NT2/D1 (cell line): ENCODE results near the gene PTPRG.

Source experiments
- DNase-seq: peaks from one replicate; pipeline ENCODE4 v3.0.0-alpha.2; 2011; ENCODE audit warnings: low read depth, low spot score
- H3K27me3 ChIP-seq: 2 replicates; pipeline ENCODE4 v1.6.0; 2011; ENCODE audit warnings: mild to moderate bottlenecking; ENCODE audit not compliant: insufficient read length, insufficient read depth
- H3K36me3 ChIP-seq: 2 replicates; pipeline ENCODE4 v1.6.1; 2011; ENCODE audit warnings: mild to moderate bottlenecking, low read length, mixed read lengths; ENCODE audit not compliant: insufficient read depth, insufficient read length
- H3K4me1 ChIP-seq: 2 replicates; pipeline ENCODE4 v1.5.1; 2011; ENCODE audit not compliant: insufficient read depth, insufficient read length
- H3K4me3 ChIP-seq: 2 replicates; pipeline ENCODE4 v1.5.1; 2011; ENCODE audit warnings: low read depth; ENCODE audit not compliant: insufficient read length
- H3K9ac ChIP-seq: 2 replicates; pipeline ENCODE4 v1.6.0; 2011; ENCODE audit warnings: low read depth; ENCODE audit not compliant: insufficient read length
- H3K9me3 ChIP-seq: 2 replicates; pipeline ENCODE4 v1.5.1; 2011; ENCODE audit warnings: mild to moderate bottlenecking, low read length; ENCODE audit not compliant: insufficient read depth
- SUZ12 ChIP-seq: IDR thresholded peaks from 2 replicates; pipeline ENCODE4 v1.6.1; 2011; ENCODE audit not compliant: insufficient read length, insufficient read depth; ENCODE audit errors: extremely low read depth
- YY1 ChIP-seq: IDR thresholded peaks from 2 replicates; pipeline ENCODE4 v1.6.1; 2011; ENCODE audit not compliant: insufficient read length, insufficient read depth
- ZNF274 ChIP-seq: IDR thresholded peaks from 2 replicates; pipeline ENCODE4 v1.6.1; 2011; ENCODE audit warnings: mild to moderate bottlenecking, low read depth, low read length

Gene PTPRG

GRCh38 chr3:61562721-61563312, 1.4 kb downstream of the PTPRG start:
- DNase-seq, result no peak
- Histone ChIP-seq H3K9me3 (no peaks in the 10 kb centered on the region), H3K4me3 (peak overlapping the region; percentile 93), H3K9ac (peak overlapping the region; percentile 96), H3K4me1 (no peaks in the 10 kb centered on the region), H3K27me3 (peaks cover 26% of the 10 kb centered on the region), H3K36me3 (peaks cover 13% of the 10 kb centered on the region)
- TF ChIP-seq YY1, result no peak
- no peak for TF ChIP-seq ZNF274
- TF ChIP-seq SUZ12, result no peak

- peak overlapping the region; percentile 93 for H3K4me3 ChIP-seq
- peaks cover 20% of the 10 kb centered on the region for H3K27me3 ChIP-seq
- no peaks in the 10 kb centered on the region for H3K9me3 ChIP-seq
- peaks cover 13% of the 10 kb centered on the region for H3K36me3 ChIP-seq
- H3K4me1 ChIP-seq, result no peaks in the 10 kb centered on the region
- no peak for TF ChIP-seq ZNF274
- TF ChIP-seq YY1, result no peak
- no peak for TF ChIP-seq SUZ12
- peak overlapping the region; percentile 96 for H3K9ac ChIP-seq
- DNase-seq, result no peak
These were observed 2.2 kb downstream of the PTPRG start for GRCh38 chr3:61563313-61564271.

- H3K27me3 ChIP-seq, result peaks cover 14% of the 10 kb centered on the region
- H3K4me1 ChIP-seq, result no peaks in the 10 kb centered on the region
- H3K9me3 ChIP-seq, result no peaks in the 10 kb centered on the region
- TF ChIP-seq ZNF274 (no peak), YY1 (no peak), SUZ12 (no peak)
- peak overlapping the region; percentile 96 for H3K9ac ChIP-seq
- H3K4me3 ChIP-seq, result peak overlapping the region; percentile 93
- peak; percentile 62 for DNase-seq
- peaks cover 13% of the 10 kb centered on the region for H3K36me3 ChIP-seq
These were observed 3.2 kb downstream of the PTPRG start for GRCh38 chr3:61564395-61565059.

GRCh38 chr3:61565569-61565968, 4.2 kb downstream of the PTPRG start:
- Histone ChIP-seq H3K9me3 (no peaks in the 10 kb centered on the region), H3K4me1 (no peaks in the 10 kb centered on the region), H3K4me3 (no peak overlapping the region), H3K9ac (no peak overlapping the region), H3K27me3 (peaks cover 14% of the 10 kb centered on the region), H3K36me3 (peaks cover 13% of the 10 kb centered on the region)
- no peak for DNase-seq
- TF ChIP-seq SUZ12, result no peak

GRCh38 chr3:61568127-61568526, 6.8 kb downstream of the PTPRG start:
- Histone ChIP-seq H3K27me3 (peaks cover 12% of the 10 kb centered on the region), H3K4me1 (no peaks in the 10 kb centered on the region), H3K9ac (no peak overlapping the region), H3K4me3 (no peak overlapping the region), H3K36me3 (peaks cover 19% of the 10 kb centered on the region), H3K9me3 (no peaks in the 10 kb centered on the region)
- no peak for DNase-seq
- TF ChIP-seq YY1, result no peak
- TF ChIP-seq SUZ12, result no peak

GRCh38 chr3:61569856-61570580, 8.6 kb downstream of the PTPRG start:
- Histone ChIP-seq H3K4me1 (no peaks in the 10 kb centered on the region), H3K4me3 (no peak overlapping the region), H3K36me3 (peaks cover 19% of the 10 kb centered on the region), H3K9ac (no peak overlapping the region), H3K27me3 (no peaks in the 10 kb centered on the region), H3K9me3 (no peaks in the 10 kb centered on the region)
- TF ChIP-seq YY1, result no peak
- no peak for TF ChIP-seq ZNF274
- TF ChIP-seq SUZ12, result no peak
- DNase-seq, result no peak
